ENCODE results near the gene BAMBI. TPM values are rescaled to one million over a fixed set of nuclear protein-coding genes. Genes with fewer than 3 reads are reported as not detected.

The BAMBI gene
- total RNA-seq: 10 to 100 TPM; 10.6 to 16.1 (median 13.0) TPM

- peak; percentile 87 to 91 for DNase-seq (ENCODE audit: low spot score in 2 of 2)
- 0% methylated on average over 15 of the region's 120 CpGs for WGBS
- no peaks in the 10 kb centered on the region for H3K36me3 ChIP-seq
- H3K4me1 ChIP-seq: peaks cover 23% of the 10 kb centered on the region
- peak within 1 kb of the TSS; percentile 76 for H3K4me3 ChIP-seq
- peaks cover 68% of the 10 kb centered on the region for H3K27me3 ChIP-seq
- H3K27ac ChIP-seq: peak within 1 kb of the TSS; percentile 80
- H3K9me3 ChIP-seq: no peaks in the 10 kb centered on the region
- TF ChIP-seq POLR2A (IDR thresholded peaks at IDR 0.05) (peak; percentile 39 to 43), CTCF (IDR thresholded peaks at IDR 0.05) (peak; percentile 46 to 88), EP300 (IDR thresholded peaks at IDR 0.05) (no peak)
Measured at GRCh38 chr10:28676968-28677887, at the start of gene BAMBI. Gene BAMBI (plus strand): TSS chr10:28677521. CDS start chr10:28677898, 377 bp downstream.

DNA sequence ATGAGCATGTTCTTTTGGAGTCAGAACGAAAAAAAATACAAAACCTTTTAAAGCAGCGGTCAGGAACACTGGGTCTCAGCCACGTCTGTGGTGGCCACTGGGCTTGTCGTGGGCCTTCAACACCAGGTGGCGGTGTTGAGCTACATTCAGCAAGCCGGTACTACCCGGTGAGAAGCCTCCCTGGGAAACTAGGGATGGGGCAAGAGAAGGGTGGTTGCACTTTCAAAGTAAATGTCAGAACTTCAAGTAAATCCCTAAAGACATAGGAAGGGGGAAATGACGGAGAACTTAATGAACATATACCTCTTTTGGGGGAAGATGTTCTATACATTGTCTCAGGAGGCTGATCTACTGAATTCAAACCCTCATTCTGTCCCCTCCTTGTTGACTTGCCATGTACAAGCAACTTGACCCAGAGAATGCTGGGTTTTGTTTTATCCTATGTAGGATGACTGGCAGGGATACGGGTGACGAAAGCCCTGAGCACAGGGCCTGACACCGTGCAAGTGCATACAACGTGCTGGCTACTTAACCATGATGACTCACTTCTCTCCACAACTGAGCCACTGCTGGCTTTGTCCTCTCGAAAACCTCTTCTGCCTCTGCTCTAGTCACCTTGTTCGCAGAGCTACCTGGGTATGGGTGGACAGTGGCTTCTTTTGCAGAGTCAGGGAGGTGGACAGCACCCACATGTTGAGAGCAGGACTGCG, 49.0 kb upstream of the BAMBI start:
- peak; percentile 54 to 84 for TF ChIP-seq CTCF (IDR thresholded peaks at IDR 0.05)
- no peak for TF ChIP-seq POLR2AphosphoS5 (IDR thresholded peaks at IDR 0.05)
- Histone ChIP-seq H3K4me1 (peaks cover 7% of the 10 kb centered on the region), H3K36me3 (no peaks in the 10 kb centered on the region), H3K4me3 (no peak overlapping the region), H3K27ac (no peak overlapping the region), H3K9me3 (no peaks in the 10 kb centered on the region), H3K27me3 (peaks cover 3% of the 10 kb centered on the region)
- WGBS: 27% methylated on average over 15 of the region's 15 CpGs
- peak; percentile 74 to 87 for DNase-seq (ENCODE audit: low spot score in 2 of 2)

DNA sequence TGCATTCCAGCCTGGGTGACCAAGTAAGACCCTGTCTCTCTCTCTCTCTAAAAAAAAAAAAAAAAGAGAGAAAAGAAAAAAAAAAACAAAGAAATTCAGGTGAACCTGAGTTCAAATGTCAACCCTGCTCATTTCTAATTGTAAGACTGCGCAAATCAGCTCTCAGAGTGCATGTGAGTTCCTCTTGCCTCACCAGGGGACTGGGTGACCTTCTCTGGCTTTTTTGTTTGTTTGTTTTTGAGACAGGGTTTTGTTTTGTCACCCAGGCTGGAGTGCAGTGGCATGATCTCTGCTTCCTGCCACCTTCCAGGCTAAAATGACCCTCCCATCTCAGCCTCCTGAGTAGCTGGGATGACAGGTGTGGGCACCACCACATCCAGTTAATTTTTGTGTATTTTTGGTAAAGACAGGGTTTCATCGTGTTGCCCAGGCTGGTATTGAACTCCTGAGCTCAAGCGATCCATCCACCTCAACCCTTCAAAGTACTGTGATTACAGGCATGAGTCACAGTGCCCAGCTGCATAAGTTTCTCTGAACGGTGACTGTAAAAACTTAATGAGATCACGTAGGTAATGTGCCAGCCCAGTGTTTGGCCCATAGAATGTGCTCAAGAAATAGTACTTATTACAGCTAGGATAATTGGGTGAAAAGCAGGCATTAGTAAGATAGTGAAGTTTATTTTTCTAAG, 45.3 kb upstream of the BAMBI start:
- H3K36me3 ChIP-seq: no peaks in the 10 kb centered on the region
- peaks cover 7% of the 10 kb centered on the region for H3K4me1 ChIP-seq
- 70% methylated on average over 5 of the region's 5 CpGs for WGBS
- DNase-seq (ENCODE audit: low spot score in 2 of 2): no peak
- peaks cover 3% of the 10 kb centered on the region for H3K27me3 ChIP-seq
- no peak overlapping the region for H3K4me3 ChIP-seq
- no peaks in the 10 kb centered on the region for H3K9me3 ChIP-seq
- TF ChIP-seq EP300 (IDR thresholded peaks at IDR 0.05): no peak
- TF ChIP-seq CTCF (IDR thresholded peaks at IDR 0.05): no peak
- TF ChIP-seq POLR2A (IDR thresholded peaks at IDR 0.05): no peak
- no peak for TF ChIP-seq POLR2AphosphoS5 (IDR thresholded peaks at IDR 0.05)
- no peak overlapping the region for H3K27ac ChIP-seq

- TF ChIP-seq EP300 (IDR thresholded peaks at IDR 0.05) (no peak), CTCF (IDR thresholded peaks at IDR 0.05) (no peak), POLR2AphosphoS5 (IDR thresholded peaks at IDR 0.05) (no peak), POLR2A (IDR thresholded peaks at IDR 0.05) (no peak)
Measured at GRCh38 chr10:28632584-28632945, 44.8 kb upstream of the BAMBI start.

More at GRCh38 chr10:28632584-28632945, 44.8 kb upstream of the BAMBI start:
- 67% methylated on average over 1 of the region's 1 CpG for WGBS
- no peak overlapping the region for H3K4me3 ChIP-seq
- H3K27me3 ChIP-seq: peaks cover 3% of the 10 kb centered on the region
- H3K4me1 ChIP-seq: peaks cover 7% of the 10 kb centered on the region
- no peaks in the 10 kb centered on the region for H3K36me3 ChIP-seq
- no peak for DNase-seq (ENCODE audit: low spot score in 2 of 2)
- H3K9me3 ChIP-seq: no peaks in the 10 kb centered on the region
- H3K27ac ChIP-seq: no peak overlapping the region
